ENCODE measurements around the gene NBPF3. TPM values are rescaled to one million over a fixed set of nuclear protein-coding genes. Genes with fewer than 3 reads are reported as not detected.
"Not testable (repeated sequence)": the region's sequence is repeated elsewhere in the genome, so short reads cannot be mapped to it uniquely, and the experiment has no call there.

Gene NBPF3
- total RNA-seq, 2 experiments from 2014 or later = 1.0 TPM; not detected in 1

DNA sequence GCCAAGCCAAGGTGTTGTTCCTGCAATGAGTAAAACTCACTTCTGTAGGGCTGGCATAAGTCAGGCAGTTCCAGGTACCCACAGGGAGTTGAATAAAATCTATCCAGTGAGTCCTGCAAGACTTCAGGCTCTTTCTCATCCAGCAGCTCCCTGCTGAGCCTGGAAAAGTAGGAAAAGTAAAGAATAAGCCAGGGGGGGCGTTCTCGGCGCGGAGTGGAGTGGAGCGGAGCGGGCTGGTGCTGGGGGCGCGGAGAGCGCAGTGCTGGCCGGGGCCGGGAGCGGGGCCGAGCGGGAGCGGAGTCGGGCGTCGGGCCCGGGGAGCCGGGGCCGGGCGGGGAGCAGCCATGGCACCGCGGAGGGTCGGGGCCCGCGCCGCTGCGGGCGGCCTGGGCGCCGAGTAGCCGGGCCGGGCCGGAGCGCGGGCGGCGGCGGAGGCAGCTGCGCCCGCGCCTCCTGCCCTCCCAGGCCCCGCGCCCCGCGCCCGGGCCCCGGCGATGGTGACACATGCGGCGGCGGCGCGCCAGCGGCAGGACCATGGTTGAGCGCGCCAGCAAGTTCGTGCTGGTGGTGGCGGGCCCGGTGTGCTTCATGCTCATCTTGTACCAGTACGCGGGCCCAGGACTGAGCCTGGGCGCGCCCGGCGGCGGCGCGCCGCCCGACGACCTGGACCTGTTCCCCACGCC lies 12.0 kb upstream of the NBPF3 start:
- H3K4me1 ChIP-seq (ENCODE audit: insufficient read depth, low read length, poor library complexity, severe bottlenecking); CTCF ChIA-PET (ENCODE audit: unreplicated experiment); BruUV-seq (replicated peaks); H3K79me2 ChIP-seq (ENCODE audit: insufficient read depth, low read depth, low read length); H3K36me3 ChIP-seq (ENCODE audit: insufficient read depth, low read length); DNase-seq (ENCODE audit: low spot score); H4K20me1 ChIP-seq (ENCODE audit: insufficient read depth, low read length); H3K27ac ChIP-seq (ENCODE audit: low read depth, low read length, poor library complexity, severe bottlenecking); H3K9me3 ChIP-seq (ENCODE audit: low read length); H2AFZ ChIP-seq (ENCODE audit: low read length); intact Hi-C loops (cut with micrococcal nuclease; ENCODE audit: unreplicated experiment); H3K9me2 ChIP-seq (ENCODE audit: insufficient read depth, low read length); H3K4me2 ChIP-seq (ENCODE audit: low read length); H3K4me3 ChIP-seq (ENCODE audit: low read depth, low read length, poor library complexity, severe bottlenecking): not testable (repeated sequence)
- POLR2A ChIA-PET = interaction anchor here (0.6 kb wide), 1 partner anchor 920 kb away, joined by 3 read pairs; no protein-coding TSS in a partner anchor

DNA sequence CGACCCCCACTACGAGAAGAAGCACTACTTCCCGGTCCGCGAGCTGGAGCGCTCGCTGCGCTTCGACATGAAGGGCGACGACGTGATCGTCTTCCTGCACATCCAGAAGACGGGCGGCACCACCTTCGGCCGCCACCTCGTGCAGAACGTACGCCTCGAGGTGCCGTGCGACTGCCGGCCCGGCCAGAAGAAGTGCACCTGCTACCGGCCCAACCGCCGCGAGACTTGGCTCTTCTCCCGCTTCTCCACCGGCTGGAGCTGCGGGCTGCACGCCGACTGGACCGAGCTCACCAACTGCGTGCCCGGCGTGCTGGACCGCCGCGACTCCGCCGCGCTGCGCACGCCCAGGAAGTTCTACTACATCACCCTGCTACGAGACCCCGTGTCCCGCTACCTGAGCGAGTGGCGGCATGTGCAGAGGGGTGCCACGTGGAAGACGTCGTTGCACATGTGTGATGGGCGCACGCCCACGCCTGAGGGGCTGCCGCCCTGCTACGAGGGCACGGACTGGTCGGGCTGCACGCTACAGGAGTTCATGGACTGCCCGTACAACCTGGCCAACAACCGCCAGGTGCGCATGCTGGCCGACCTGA lies 11.4 kb upstream of the NBPF3 start:
- DNase-seq (ENCODE audit: low spot score); H3K4me2 ChIP-seq (ENCODE audit: low read length); H3K4me1 ChIP-seq (ENCODE audit: insufficient read depth, low read length, poor library complexity, severe bottlenecking); H2AFZ ChIP-seq (ENCODE audit: low read length); H3K9me3 ChIP-seq (ENCODE audit: low read length); H3K36me3 ChIP-seq (ENCODE audit: insufficient read depth, low read length); H3K79me2 ChIP-seq (ENCODE audit: insufficient read depth, low read depth, low read length); H3K27ac ChIP-seq (ENCODE audit: low read depth, low read length, poor library complexity, severe bottlenecking); BruUV-seq (replicated peaks); intact Hi-C loops (cut with micrococcal nuclease; ENCODE audit: unreplicated experiment); H4K20me1 ChIP-seq (ENCODE audit: insufficient read depth, low read length); CTCF ChIA-PET (ENCODE audit: unreplicated experiment); H3K9me2 ChIP-seq (ENCODE audit: insufficient read depth, low read length); POLR2A ChIA-PET; H3K4me3 ChIP-seq (ENCODE audit: low read depth, low read length, poor library complexity, severe bottlenecking): not testable (repeated sequence)

DNA sequence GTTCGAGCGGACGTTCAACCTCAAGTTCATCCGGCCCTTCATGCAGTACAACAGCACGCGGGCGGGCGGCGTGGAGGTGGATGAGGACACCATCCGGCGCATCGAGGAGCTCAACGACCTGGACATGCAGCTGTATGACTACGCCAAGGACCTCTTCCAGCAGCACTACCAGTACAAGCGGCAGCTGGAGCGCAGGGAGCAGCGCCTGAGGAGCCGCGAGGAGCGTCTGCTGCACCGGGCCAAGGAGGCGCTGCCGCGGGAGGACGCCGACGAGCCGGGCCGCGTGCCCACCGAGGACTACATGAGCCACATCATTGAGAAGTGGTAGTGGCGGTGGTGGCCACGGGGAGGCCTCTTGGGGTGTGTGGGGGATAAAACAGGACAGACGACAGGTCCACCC lies 10.7 kb upstream of the NBPF3 start:
- POLR2A ChIA-PET; intact Hi-C loops (cut with micrococcal nuclease; ENCODE audit: unreplicated experiment): not testable (repeated sequence)

DNA sequence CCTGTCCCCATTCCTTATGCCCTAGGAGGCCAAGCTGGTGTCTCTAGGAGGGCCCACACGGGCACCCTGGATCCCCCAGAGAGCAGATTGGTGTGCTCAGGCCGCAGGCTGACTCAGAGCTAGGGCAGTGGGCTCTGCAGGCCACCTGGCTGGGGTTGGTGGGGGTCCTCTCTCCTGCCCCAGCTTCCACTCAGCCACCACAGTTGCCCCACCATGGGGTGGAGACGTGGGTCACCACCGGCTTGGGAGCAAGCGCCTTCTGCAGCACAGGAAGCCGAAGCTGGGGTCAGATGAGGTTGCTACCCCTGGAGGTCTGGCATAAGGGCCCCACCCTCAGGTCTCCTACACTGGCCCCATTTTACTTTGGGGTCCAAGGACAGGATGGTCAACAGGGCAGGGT lies 9.1 kb upstream of the NBPF3 start:
- H3K36me3 ChIP-seq (ENCODE audit: insufficient read depth, low read length); intact Hi-C loops (cut with micrococcal nuclease; ENCODE audit: unreplicated experiment); H3K4me2 ChIP-seq (ENCODE audit: low read length); POLR2A ChIA-PET; H3K4me1 ChIP-seq (ENCODE audit: insufficient read depth, low read length, poor library complexity, severe bottlenecking); CTCF ChIA-PET (ENCODE audit: unreplicated experiment); H3K4me3 ChIP-seq (ENCODE audit: low read depth, low read length, poor library complexity, severe bottlenecking); H3K9me2 ChIP-seq (ENCODE audit: insufficient read depth, low read length); H3K79me2 ChIP-seq (ENCODE audit: insufficient read depth, low read depth, low read length); H3K9me3 ChIP-seq (ENCODE audit: low read length); BruUV-seq (replicated peaks); DNase-seq (ENCODE audit: low spot score); H3K27ac ChIP-seq (ENCODE audit: low read depth, low read length, poor library complexity, severe bottlenecking); H2AFZ ChIP-seq (ENCODE audit: low read length); H4K20me1 ChIP-seq (ENCODE audit: insufficient read depth, low read length): not testable (repeated sequence)

More for the DNA sequence above, 10.7 kb upstream of the NBPF3 start:
- H3K27ac ChIP-seq (ENCODE audit: low read depth, low read length, poor library complexity, severe bottlenecking); H3K9me2 ChIP-seq (ENCODE audit: insufficient read depth, low read length); CTCF ChIA-PET (ENCODE audit: unreplicated experiment); DNase-seq (ENCODE audit: low spot score); H2AFZ ChIP-seq (ENCODE audit: low read length); BruUV-seq (replicated peaks); H3K4me3 ChIP-seq (ENCODE audit: low read depth, low read length, poor library complexity, severe bottlenecking); H3K4me2 ChIP-seq (ENCODE audit: low read length); H3K79me2 ChIP-seq (ENCODE audit: insufficient read depth, low read depth, low read length); H3K4me1 ChIP-seq (ENCODE audit: insufficient read depth, low read length, poor library complexity, severe bottlenecking); H4K20me1 ChIP-seq (ENCODE audit: insufficient read depth, low read length); H3K36me3 ChIP-seq (ENCODE audit: insufficient read depth, low read length); H3K9me3 ChIP-seq (ENCODE audit: low read length): not testable (repeated sequence)

All from OCI-LY7 (cell line).